HG03342 (cell line): Measurements from ENCODE around the gene TFAP2A.

Source experiments
- ATAC-seq: cut with Tn5 transposase; IDR thresholded peaks from one replicate; pipeline ENCODE4 v1.9.1; 2021; ENCODE audit warnings: mild to moderate bottlenecking, moderate library complexity; ENCODE audit not compliant: unreplicated experiment

TFAP2A gene

DNA sequence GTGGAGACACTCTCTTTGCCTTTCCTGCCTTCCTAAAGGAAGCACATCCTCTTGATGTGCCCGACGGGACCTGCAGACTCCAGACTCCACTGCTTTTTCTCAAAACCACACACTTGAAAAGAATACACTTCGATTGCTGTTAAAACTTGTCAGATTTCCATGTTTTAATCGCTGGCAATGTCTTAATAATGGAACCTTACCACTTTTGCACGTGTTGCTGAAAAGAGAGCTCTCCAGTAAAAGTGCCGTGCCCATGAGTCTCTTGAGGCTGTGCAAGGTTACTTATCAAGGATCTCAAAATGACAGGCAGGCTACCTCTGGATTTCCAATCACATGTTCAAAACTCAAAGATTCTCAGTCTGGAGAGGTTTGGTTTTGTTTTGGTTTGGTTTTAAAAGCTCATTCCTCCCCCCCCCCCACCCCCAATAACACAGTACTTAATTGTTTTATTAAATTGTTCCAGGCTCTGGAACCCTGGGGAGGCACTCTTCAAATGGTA lies 12.0 kb upstream of the TFAP2A start:
- ATAC-seq: no peak

- ATAC-seq: peak; percentile 41
Measured at GRCh38 chr6:10425975-10426780, 11.3 kb upstream of the TFAP2A start.

GRCh38 chr6:10425176-10425974 lies 10.5 kb upstream of the TFAP2A start:
- no peak for ATAC-seq

GRCh38 chr6:10424040-10424439 lies 9.2 kb upstream of the TFAP2A start:
- no peak for ATAC-seq

DNA sequence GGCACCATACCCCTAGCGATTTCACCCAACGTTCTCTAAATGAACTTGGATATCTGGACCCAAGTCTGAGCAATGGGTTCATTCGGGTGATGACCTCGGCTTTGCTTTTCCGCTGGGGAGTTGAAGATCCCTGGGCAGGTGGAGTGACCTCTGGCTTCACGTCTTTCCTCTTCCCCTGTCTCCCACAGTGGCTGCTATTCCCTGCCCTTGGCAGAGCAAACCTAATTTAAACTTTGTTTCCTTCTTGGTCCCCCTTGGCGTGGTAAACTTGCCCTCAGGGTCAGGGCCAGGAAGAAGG lies 7.8 kb upstream of the TFAP2A start:
- no peak for ATAC-seq

DNA sequence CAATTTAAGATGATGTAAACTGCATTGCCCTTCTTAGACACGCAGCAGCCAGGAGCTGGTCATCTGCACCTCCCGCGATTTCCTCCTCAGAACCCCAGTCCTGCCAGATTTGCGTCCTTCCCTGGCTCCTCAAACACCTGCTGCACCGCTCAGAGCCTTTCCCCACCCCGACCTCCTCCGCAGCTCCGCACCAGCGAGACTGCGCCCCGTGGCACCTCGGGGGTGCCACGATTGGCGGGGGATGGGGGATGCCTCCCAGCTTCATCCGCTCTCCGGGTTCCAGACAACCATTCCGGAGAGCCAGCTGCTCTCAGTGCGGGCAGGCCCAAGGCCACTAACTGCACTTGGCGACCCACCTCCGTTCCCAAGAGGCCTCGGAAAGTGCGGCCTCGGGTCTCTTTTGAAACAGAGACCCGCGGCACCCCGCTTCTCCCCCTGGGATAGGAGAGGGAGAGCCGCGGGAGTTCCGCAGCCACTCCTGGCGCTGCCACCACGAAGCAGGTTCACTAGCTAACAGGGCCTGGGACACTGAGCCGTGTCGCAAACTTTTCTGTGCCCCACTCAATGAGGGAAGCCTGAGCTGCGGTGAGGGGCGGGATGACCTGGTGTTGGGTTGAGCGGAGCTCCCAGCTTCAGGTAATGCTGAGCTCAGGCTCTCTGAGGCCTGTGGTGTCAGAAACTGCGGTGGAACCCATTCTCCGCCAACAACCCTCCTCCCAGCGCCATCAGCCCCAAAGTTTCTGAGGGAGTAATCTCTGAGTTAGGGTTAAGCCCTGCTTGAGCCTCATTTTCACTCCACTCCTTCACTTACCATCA lies 7.3 kb upstream of the TFAP2A start:
- ATAC-seq: no peak

- ATAC-seq: no peak
Measured at GRCh38 chr6:10421158-10421920, 6.5 kb upstream of the TFAP2A start.

GRCh38 chr6:10420546-10421157 lies 5.8 kb upstream of the TFAP2A start:
- ATAC-seq: no peak

DNA sequence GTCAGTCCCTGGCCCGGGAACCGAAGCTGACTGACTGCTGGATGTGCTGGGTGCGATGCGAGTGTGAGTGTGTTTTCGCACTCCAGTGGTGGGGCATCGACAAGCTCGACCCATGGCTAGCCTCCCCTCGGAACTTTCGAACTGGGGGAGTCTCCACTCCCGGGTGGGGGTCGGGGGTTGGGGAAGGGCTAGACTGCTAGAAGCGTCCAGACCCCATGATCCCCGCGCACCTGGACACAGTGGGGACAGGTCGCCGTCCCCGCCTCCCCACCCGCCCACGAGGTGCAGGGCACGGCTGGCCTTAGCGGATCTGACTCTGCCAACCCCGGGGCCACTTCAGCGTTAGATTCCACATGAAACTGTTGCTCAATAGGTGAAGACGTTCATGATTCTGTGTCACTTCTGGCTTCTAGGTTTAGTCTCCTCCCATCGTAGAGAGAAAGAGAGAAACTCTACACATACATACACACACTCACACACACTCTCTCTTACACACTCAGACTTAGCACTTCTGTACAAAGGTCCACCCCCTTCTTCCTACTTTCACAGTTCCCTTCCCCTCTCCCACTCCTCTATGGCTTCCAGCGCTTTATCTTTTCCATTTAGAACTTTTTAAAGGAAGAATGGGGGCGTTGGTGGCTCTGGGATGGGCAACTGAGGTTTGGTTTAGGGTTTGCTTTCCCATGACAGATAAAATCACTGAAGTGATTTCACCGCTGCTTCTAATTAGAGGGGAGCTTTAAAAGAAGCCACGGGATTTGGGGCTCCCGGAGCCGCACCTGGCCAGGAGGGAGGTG lies 5.1 kb upstream of the TFAP2A start:
- no peak for ATAC-seq

DNA sequence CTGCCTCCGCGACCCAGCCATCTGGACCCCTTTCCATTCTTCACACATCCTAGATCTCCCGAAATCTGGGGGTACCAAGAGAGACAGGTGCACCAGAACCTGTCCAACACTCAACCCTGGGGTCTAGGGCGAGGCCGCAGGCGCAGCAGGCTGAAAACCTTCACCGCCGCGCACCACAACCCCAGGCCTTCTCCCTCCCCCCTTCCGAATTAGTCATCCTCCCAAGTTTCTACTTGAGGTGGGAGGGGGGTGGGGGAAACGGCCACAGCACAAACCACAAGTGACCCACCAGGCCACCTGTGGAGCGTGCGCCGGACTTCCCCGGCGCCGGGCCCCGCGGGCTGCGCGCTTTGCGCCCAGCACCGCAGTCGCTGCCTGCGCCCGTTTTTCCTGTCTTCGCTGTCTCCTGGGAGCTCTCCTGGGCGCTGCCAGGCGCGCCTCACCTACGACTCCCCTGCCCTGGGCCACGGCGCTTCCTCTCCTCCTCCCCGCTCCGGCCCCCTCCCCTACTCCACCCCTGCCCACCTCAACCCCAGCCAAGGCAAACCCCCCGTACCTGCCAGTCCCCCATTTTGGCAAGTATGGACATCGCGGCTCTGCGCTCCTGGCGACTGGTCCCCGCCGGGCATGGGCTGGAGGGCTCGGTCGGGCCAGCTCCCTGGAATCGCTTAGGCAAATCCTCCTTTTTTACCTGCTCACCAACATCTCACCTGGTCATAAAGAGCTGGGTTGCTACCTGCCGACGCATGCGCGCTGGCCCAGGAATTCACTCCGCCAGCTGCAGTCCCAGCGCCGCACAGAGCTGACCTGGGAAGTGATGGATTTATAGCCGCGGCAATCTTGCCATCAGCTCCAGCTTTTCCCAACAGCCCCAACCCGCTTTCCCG lies 4.2 kb upstream of the TFAP2A start:
- ATAC-seq: no peak

DNA sequence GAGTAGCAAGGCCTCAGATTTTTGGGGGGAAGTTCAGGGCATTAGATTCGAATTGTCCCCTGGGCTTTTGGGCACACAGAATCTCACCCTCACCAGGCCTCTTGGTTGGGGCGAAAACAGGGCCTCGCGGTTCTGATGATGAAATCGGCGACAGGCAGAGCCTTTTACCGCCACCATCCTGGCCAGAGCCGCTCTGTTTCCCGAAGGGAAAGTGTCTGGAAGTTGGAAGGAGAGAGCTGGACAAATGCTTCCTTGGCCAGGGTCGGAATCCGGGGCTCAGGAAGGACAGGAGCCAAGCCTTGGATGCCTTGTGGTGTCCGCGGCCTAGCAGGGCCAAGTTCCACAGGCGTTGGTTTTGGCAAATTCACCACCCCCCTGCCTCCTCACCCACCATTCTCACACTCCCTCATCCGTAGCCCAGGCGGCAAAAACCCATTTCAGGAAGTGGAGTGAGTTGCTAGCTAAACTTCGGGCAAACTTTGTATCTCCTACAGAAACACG lies 3.5 kb upstream of the TFAP2A start:
- no peak for ATAC-seq

DNA sequence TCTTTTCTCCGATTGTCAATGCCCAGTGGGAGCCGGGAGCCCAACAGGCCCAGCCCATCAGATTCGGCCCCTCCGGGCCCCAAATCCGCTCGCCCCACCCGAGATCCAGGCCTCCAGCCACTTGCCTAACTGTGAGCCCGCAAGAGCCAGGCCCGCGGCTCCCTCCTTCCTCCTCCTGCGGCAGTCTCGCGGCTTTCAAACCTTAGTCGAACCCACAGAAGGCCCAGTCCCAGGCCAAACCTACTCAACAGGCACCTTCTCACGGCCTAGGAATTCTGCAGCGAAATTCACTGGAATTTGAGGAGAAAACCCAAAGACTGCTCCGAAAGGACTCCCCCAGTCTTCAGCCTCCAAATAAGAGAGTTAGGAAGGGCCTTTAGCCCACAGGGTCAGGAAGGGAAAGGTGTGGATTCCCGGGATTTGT lies 2.8 kb upstream of the TFAP2A start:
- no peak for ATAC-seq

- ATAC-seq: no peak
Measured at GRCh38 chr6:10416863-10417641, 2.2 kb upstream of the TFAP2A start.

- ATAC-seq: no peak
Measured at GRCh38 chr6:10416516-10416862, 1.6 kb upstream of the TFAP2A start.

DNA sequence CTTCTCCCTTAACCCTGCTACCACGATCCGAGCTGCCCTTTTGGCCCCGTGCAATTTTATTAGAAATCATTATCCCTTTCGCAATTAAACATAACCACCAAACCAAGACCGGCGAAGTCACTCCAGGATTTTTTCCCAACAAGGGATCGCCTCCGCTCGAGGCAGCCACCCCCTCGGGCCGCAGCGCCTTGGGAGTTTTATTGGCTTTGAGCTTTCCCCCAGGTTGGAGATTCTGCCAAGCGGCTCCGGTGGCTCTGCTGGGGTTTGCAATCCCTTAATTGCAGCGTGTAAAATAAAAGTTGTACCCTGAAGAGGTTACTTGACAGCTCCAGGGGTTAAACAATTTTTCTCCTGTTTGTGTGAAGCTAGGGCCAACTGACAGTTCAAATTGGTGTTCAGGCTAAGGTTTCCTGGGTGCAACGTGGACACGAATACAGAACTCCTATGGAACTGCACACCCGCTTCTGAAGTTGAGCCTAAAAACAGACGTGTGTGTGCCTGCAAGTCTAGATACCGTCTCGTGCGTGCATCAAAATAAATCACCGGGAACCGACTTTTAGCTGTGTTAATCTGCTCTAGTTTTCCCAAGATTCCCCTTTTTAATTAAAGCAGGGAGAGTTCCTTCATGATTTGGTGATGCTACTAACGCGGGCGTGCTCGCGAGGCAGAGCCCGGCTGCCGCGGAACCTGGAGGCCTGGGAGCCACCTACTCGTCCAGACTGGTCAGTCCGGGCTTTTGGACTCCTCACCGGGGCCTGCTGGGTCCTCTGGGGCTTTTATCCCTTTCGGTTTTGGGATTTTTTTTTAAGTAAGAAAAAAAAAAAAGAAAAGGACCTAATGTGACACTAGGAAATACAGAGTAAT lies 975 bp upstream of the TFAP2A start:
- no peak for ATAC-seq

DNA sequence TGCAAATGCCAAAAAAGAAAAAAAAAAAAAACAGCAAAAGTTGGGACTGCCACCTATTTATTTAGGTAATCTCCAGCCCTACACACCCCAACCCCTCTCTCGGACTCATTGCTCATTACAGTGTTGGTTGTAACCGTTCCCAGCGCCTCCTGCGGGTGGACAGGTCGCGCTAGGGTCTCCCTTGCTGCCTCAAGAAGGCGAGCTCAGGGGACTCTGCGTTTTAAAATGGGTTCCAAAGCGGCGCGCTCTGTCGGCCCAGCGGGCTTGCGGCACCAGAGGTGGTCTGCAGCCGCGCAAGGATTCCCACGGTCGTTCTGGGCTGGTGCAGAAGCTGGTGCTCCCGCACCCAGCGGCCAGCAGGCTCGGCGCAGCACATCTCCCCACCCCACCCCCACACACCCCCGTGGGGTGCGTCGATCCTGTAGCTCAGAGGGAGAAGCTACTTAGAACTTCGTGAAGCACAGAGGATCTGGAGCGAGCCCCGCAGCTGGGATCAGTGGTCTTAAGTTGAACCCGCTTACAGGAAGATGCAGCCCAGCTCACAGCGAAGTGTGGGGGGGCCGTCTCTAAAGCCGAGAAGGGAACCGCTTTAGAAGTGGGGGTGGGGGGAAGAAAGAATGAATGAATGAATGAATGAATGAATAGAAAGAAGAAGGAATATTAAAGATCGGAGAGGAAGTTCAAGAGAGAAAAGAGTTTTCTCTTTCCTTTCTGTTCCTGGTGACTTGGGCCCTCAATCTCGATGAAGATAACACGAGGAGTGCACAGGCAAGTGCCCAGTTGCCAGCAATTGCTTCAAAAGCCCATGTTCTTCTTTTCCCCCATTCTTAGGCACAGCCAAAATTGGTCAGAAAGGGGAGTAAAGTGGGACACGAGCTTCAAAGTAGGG lies 780 bp downstream of the TFAP2A start:
- no peak for ATAC-seq
